GM23338 (cell line): Measurements from ENCODE around the gene CDKL4. TPM values are rescaled to one million over a fixed set of nuclear protein-coding genes. Genes with fewer than 3 reads are reported as not detected.
"Not testable (repeated sequence)": the region's sequence is repeated elsewhere in the genome, so short reads cannot be mapped to it uniquely, and the experiment has no call there.

Experiments used
- ATAC-seq: fragments of 200-7000 bp; cut with Tn5 transposase; 3 replicates; pipeline ENCODE4 v1.9.1; 2020
- DNase-seq: peaks from one replicate; pipeline ENCODE4 v3.0.0-alpha.2; 2015; ENCODE audit warnings: low spot score
- H2AFZ ChIP-seq: fragments of 200-600 bp; sonication (generic); 2 replicates; pipeline ENCODE4 v1.8.0; 2016; ENCODE audit warnings: antibody characterized with exemption, mild to moderate bottlenecking, moderate library complexity
- H3F3A ChIP-seq: fragments of 200-600 bp; sonication (generic); replicated peaks from 2 replicates; pipeline ENCODE4 v1.8.0; 2017; ENCODE audit warnings: antibody characterized with exemption, mixed run types, low read depth
- H3K27ac ChIP-seq: fragments of 200-600 bp; sonication (generic); 2 replicates; pipeline ENCODE4 v1.6.1; 2016; ENCODE audit warnings: low read depth
- H3K27me3 ChIP-seq: fragments of 200-600 bp; sonication (generic); 2 replicates; pipeline ENCODE4 v1.8.0; 2016; ENCODE audit warnings: mild to moderate bottlenecking, mixed run types, moderate library complexity; ENCODE audit not compliant: insufficient read depth
- H3K36me3 ChIP-seq: fragments of 200-600 bp; sonication (generic); 2 replicates; pipeline ENCODE4 v1.8.0; 2016; ENCODE audit warnings: mild to moderate bottlenecking; ENCODE audit not compliant: insufficient read depth
- H3K4me1 ChIP-seq: fragments of 200-600 bp; sonication (generic); 2 replicates; pipeline ENCODE4 v1.8.0; 2016; ENCODE audit warnings: mild to moderate bottlenecking, moderate library complexity; ENCODE audit not compliant: insufficient read depth
- H3K4me2 ChIP-seq: fragments of 200-600 bp; sonication (generic); 2 replicates; pipeline ENCODE4 v1.7.1; 2017; ENCODE audit warnings: mixed run types
- H3K4me3 ChIP-seq: fragments of 200-600 bp; sonication (generic); 2 replicates; pipeline ENCODE4 v1.6.1; 2016; ENCODE audit warnings: mixed run types
- H3K79me2 ChIP-seq: fragments of 200-600 bp; sonication (generic); replicated peaks from 2 replicates; pipeline ENCODE4 v1.8.0; 2017; ENCODE audit warnings: mild to moderate bottlenecking; ENCODE audit not compliant: insufficient read depth
- H3K9me2 ChIP-seq: fragments of 200-600 bp; sonication (generic); 2 replicates; pipeline ENCODE4 v1.8.0; 2017; ENCODE audit not compliant: insufficient read depth
- H4K20me1 ChIP-seq: fragments of 200-600 bp; sonication (generic); replicated peaks from 2 replicates; pipeline ENCODE4 v1.8.0; 2017; ENCODE audit warnings: mild to moderate bottlenecking; ENCODE audit not compliant: insufficient read depth
- H3K27ac Mint-ChIP-seq: 2 replicates; pipeline ENCODE4 v1.8.0; 2020; ENCODE audit warnings: inconsistent platforms, mild to moderate bottlenecking, moderate library complexity, mixed read lengths
- H3K27me3 Mint-ChIP-seq: 3 replicates; pipeline ENCODE4 v1.8.0; 2022; ENCODE audit warnings: low read depth, mild to moderate bottlenecking, moderate library complexity, mixed read lengths, inconsistent platforms; ENCODE audit not compliant: insufficient read depth, poor library complexity
- H3K36me3 Mint-ChIP-seq: 3 replicates; pipeline ENCODE4 v1.8.0; 2021; ENCODE audit warnings: low read depth, mild to moderate bottlenecking, inconsistent platforms, moderate library complexity, mixed read lengths
- H3K4me1 Mint-ChIP-seq: 3 replicates; pipeline ENCODE4 v1.8.0; 2020; ENCODE audit warnings: mild to moderate bottlenecking, inconsistent platforms, mixed read lengths
- H3K4me3 Mint-ChIP-seq: 3 replicates; pipeline ENCODE4 v1.8.0; 2021; ENCODE audit warnings: moderate library complexity, mild to moderate bottlenecking, inconsistent platforms, mixed read lengths
- H3K9me3 Mint-ChIP-seq: 3 replicates; pipeline ENCODE4 v1.8.0; 2020; ENCODE audit warnings: moderate library complexity, mild to moderate bottlenecking, inconsistent platforms, mixed read lengths
- CREB1 ChIP-seq: fragments of 250-450 bp; sonication (Bioruptor Pico); IDR thresholded peaks from 2 replicates; pipeline ENCODE4 v1.5.0; 2020; ENCODE audit warnings: low read depth, mild to moderate bottlenecking, moderate library complexity
- EZH2 ChIP-seq: fragments of 200-600 bp; sonication (generic); IDR thresholded peaks from one replicate; pipeline ENCODE4 v1.8.0; 2017; ENCODE audit warnings: antibody characterized with exemption, mild to moderate bottlenecking, low read depth; ENCODE audit not compliant: unreplicated experiment
- polyA plus RNA-seq: library from polyadenylated mRNA; unstranded; fragments of >200 nt; fragmentation: Nextera tagmentation; extraction: Ambion mirVana; gene quantifications from 2 replicates; pipeline ENCODE4 v1.2.1, GENCODE V29; 2016
- total RNA-seq: library from RNA; depleted of rRNA; stranded (reverse); fragments of >200 nt; shearing (Covaris generic); gene quantifications from 2 replicates; pipeline ENCODE4 v1.2.3, GENCODE V29; 2014
- TF ChIP-seq, protein P1 (sequence below), 2 experiments: fragments of 200-600 bp in 1 of 2; sonication (generic) in 1 of 2; conservative IDR thresholded peaks; 2 replicates each; pipeline versions ENCODE4 v1.5.1 to v1.6.1; 2016 to 2017; ENCODE audit warnings: antibody characterized with exemption in 2 of 2, low read depth in 2 of 2, mild to moderate bottlenecking in 2 of 2, moderate library complexity in 1 of 2
- TF ChIP-seq, protein P2 (sequence below): fragments of 250-450 bp; sonication (Bioruptor Pico); IDR thresholded peaks from 2 replicates; pipeline ENCODE4 v1.5.0; 2020; ENCODE audit warnings: mild to moderate bottlenecking, moderate library complexity
- TF ChIP-seq, protein P3 (sequence below): IDR thresholded peaks from 2 replicates; pipeline ENCODE4 v1.6.1; 2016; ENCODE audit warnings: antibody characterized with exemption
- TF ChIP-seq, protein P4 (sequence below): IDR thresholded peaks from one replicate; pipeline ENCODE4 v1.6.1; 2018; ENCODE audit warnings: antibody characterized with exemption; ENCODE audit not compliant: unreplicated experiment

The CDKL4 gene
- total and polyA plus RNA-seq, 2 experiments from 2014 or later, result 0.24 TPM; not detected in 1

DNA sequence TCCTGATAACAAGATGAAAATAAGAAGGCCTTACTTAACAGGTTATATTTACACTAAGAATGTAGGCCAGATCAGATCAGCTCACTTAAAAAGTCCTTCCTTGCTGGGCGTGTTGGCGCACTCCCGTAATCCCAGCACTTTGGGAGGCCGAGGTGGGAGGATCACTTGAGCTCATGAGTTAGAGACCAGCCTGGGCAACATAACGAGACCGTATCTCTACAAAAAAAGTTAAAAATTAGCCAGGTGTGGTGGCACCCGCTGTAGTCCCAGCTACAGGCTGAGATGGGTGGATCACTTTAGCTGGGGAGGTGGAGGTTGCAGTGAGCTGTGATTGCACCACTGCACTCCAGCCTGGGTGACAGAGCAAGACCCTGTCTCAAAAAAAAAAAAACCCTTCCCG lies 69.7 kb downstream of the CDKL4 start:
- no peak for DNase-seq
- no peak for ATAC-seq
- Histone ChIP-seq H3K27ac (no peak overlapping the region), H3K4me1 (peaks cover 10% of the 10 kb centered on the region), H3K36me3 (no peaks in the 10 kb centered on the region), H3F3A (no peaks in the 10 kb centered on the region), H4K20me1 (no peaks in the 10 kb centered on the region), H3K4me3 (no peak overlapping the region), H3K4me2 (no peak overlapping the region), H3K79me2 (no peaks in the 10 kb centered on the region), H3K27me3 (no peaks in the 10 kb centered on the region), H3K9me2 (no peaks in the 10 kb centered on the region), H2AFZ (no peak overlapping the region)
- Mint-ChIP-seq H3K9me3 (no peaks in the 10 kb centered on the region), H3K36me3 (no peaks in the 10 kb centered on the region), H3K4me3 (no peak overlapping the region), H3K4me1 (peaks cover 8% of the 10 kb centered on the region), H3K27ac (no peak overlapping the region), H3K27me3 (peaks cover 9% of the 10 kb centered on the region)
- TF ChIP-seq, protein P1, sequence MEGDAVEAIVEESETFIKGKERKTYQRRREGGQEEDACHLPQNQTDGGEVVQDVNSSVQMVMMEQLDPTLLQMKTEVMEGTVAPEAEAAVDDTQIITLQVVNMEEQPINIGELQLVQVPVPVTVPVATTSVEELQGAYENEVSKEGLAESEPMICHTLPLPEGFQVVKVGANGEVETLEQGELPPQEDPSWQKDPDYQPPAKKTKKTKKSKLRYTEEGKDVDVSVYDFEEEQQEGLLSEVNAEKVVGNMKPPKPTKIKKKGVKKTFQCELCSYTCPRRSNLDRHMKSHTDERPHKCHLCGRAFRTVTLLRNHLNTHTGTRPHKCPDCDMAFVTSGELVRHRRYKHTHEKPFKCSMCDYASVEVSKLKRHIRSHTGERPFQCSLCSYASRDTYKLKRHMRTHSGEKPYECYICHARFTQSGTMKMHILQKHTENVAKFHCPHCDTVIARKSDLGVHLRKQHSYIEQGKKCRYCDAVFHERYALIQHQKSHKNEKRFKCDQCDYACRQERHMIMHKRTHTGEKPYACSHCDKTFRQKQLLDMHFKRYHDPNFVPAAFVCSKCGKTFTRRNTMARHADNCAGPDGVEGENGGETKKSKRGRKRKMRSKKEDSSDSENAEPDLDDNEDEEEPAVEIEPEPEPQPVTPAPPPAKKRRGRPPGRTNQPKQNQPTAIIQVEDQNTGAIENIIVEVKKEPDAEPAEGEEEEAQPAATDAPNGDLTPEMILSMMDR (conservative IDR thresholded peaks at IDR 0.05; ENCODE audit: low read depth in 2 of 2), result no peak
- TF ChIP-seq, protein P2, sequence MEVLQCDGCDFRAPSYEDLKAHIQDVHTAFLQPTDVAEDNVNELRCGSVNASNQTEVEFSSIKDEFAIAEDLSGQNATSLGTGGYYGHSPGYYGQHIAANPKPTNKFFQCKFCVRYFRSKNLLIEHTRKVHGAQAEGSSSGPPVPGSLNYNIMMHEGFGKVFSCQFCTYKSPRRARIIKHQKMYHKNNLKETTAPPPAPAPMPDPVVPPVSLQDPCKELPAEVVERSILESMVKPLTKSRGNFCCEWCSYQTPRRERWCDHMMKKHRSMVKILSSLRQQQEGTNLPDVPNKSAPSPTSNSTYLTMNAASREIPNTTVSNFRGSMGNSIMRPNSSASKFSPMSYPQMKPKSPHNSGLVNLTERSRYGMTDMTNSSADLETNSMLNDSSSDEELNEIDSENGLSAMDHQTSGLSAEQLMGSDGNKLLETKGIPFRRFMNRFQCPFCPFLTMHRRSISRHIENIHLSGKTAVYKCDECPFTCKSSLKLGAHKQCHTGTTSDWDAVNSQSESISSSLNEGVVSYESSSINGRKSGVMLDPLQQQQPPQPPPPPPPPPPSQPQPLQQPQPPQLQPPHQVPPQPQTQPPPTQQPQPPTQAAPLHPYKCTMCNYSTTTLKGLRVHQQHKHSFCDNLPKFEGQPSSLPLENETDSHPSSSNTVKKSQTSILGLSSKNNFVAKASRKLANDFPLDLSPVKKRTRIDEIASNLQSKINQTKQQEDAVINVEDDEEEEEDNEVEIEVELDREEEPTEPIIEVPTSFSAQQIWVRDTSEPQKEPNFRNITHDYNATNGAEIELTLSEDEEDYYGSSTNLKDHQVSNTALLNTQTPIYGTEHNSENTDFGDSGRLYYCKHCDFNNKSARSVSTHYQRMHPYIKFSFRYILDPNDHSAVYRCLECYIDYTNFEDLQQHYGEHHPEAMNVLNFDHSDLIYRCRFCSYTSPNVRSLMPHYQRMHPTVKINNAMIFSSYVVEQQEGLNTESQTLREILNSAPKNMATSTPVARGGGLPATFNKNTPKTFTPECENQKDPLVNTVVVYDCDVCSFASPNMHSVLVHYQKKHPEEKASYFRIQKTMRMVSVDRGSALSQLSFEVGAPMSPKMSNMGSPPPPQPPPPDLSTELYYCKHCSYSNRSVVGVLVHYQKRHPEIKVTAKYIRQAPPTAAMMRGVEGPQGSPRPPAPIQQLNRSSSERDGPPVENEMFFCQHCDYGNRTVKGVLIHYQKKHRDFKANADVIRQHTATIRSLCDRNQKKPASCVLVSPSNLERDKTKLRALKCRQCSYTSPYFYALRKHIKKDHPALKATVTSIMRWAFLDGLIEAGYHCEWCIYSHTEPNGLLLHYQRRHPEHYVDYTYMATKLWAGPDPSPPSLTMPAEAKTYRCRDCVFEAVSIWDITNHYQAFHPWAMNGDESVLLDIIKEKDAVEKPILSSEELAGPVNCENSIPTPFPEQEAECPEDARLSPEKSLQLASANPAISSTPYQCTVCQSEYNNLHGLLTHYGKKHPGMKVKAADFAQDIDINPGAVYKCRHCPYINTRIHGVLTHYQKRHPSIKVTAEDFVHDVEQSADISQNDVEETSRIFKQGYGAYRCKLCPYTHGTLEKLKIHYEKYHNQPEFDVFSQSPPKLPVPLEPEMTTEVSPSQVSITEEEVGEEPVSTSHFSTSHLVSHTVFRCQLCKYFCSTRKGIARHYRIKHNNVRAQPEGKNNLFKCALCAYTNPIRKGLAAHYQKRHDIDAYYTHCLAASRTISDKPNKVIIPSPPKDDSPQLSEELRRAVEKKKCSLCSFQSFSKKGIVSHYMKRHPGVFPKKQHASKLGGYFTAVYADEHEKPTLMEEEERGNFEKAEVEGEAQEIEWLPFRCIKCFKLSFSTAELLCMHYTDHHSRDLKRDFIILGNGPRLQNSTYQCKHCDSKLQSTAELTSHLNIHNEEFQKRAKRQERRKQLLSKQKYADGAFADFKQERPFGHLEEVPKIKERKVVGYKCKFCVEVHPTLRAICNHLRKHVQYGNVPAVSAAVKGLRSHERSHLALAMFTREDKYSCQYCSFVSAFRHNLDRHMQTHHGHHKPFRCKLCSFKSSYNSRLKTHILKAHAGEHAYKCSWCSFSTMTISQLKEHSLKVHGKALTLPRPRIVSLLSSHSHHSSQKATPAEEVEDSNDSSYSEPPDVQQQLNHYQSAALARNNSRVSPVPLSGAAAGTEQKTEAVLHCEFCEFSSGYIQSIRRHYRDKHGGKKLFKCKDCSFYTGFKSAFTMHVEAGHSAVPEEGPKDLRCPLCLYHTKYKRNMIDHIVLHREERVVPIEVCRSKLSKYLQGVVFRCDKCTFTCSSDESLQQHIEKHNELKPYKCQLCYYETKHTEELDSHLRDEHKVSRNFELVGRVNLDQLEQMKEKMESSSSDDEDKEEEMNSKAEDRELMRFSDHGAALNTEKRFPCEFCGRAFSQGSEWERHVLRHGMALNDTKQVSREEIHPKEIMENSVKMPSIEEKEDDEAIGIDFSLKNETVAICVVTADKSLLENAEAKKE (CRISPR knock-in tag), result no peak
- TF ChIP-seq EZH2 (no peak), CREB1 (CRISPR knock-in tag) (no peak)
- TF ChIP-seq, protein P3, sequence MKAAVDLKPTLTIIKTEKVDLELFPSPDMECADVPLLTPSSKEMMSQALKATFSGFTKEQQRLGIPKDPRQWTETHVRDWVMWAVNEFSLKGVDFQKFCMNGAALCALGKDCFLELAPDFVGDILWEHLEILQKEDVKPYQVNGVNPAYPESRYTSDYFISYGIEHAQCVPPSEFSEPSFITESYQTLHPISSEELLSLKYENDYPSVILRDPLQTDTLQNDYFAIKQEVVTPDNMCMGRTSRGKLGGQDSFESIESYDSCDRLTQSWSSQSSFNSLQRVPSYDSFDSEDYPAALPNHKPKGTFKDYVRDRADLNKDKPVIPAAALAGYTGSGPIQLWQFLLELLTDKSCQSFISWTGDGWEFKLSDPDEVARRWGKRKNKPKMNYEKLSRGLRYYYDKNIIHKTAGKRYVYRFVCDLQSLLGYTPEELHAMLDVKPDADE, result no peak
- TF ChIP-seq, protein P4, sequence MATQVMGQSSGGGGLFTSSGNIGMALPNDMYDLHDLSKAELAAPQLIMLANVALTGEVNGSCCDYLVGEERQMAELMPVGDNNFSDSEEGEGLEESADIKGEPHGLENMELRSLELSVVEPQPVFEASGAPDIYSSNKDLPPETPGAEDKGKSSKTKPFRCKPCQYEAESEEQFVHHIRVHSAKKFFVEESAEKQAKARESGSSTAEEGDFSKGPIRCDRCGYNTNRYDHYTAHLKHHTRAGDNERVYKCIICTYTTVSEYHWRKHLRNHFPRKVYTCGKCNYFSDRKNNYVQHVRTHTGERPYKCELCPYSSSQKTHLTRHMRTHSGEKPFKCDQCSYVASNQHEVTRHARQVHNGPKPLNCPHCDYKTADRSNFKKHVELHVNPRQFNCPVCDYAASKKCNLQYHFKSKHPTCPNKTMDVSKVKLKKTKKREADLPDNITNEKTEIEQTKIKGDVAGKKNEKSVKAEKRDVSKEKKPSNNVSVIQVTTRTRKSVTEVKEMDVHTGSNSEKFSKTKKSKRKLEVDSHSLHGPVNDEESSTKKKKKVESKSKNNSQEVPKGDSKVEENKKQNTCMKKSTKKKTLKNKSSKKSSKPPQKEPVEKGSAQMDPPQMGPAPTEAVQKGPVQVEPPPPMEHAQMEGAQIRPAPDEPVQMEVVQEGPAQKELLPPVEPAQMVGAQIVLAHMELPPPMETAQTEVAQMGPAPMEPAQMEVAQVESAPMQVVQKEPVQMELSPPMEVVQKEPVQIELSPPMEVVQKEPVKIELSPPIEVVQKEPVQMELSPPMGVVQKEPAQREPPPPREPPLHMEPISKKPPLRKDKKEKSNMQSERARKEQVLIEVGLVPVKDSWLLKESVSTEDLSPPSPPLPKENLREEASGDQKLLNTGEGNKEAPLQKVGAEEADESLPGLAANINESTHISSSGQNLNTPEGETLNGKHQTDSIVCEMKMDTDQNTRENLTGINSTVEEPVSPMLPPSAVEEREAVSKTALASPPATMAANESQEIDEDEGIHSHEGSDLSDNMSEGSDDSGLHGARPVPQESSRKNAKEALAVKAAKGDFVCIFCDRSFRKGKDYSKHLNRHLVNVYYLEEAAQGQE, result no peak

DNA sequence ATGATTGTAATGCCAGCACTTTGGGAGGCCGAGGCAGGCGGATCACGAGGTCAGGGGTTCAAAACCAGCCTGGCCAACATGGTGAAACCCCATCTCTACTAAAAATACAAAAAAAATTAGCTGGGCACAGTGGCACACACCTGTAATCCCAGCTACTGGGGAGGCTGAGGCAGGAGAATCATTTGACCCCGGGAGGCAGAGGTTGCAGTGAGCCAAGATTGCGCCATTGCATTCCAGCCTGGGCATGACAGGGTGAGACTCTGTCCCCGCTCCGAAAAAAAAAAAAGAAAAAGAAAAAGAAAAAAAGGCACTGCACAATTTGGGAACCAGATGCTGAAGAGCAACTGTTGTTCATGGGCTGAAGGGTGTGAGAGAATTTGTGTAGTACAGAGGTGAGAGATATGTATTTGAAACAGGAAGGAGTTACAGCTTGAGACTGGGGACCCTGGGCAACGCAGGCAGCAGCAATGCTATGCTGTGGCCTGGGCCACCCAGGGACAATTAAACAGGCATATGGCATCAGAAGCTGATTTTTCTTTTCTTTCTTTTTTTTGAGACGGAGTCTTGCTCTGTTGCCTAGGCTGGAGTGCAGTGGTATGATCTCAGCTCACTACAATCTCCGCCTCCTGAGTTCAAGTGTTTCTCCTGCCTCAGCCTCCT lies 71.6 kb downstream of the CDKL4 start:
- H3K27me3 Mint-ChIP-seq, H3K27ac Mint-ChIP-seq, H3F3A ChIP-seq, H3K4me3 ChIP-seq, ATAC-seq, H3K9me3 Mint-ChIP-seq, H3K36me3 ChIP-seq, H3K36me3 Mint-ChIP-seq, H3K79me2 ChIP-seq, H4K20me1 ChIP-seq, H3K4me2 ChIP-seq, H3K27ac ChIP-seq, DNase-seq, H3K27me3 ChIP-seq, H3K4me3 Mint-ChIP-seq, H3K9me2 ChIP-seq, H3K4me1 Mint-ChIP-seq: not testable (repeated sequence)
- H3K4me1 ChIP-seq, result peaks cover 12% of the 10 kb centered on the region
- H2AFZ ChIP-seq, result 0 out of 2 replicates have a peak overlapping the region, but pooled peaks have one; percentile 9
